DMS 273 (cell line): ENCODE measurements around the gene OPA3.

Experiments
- DNase-seq: peaks from one replicate; lab custom pipeline; 2025; ENCODE audit not compliant: unreplicated experiment; lab: John Stamatoyannopoulos, UW

Gene OPA3

GRCh38 chr19:45505996-45506245 lies 78.7 kb downstream of the OPA3 start:
- no peak for DNase-seq

DNA sequence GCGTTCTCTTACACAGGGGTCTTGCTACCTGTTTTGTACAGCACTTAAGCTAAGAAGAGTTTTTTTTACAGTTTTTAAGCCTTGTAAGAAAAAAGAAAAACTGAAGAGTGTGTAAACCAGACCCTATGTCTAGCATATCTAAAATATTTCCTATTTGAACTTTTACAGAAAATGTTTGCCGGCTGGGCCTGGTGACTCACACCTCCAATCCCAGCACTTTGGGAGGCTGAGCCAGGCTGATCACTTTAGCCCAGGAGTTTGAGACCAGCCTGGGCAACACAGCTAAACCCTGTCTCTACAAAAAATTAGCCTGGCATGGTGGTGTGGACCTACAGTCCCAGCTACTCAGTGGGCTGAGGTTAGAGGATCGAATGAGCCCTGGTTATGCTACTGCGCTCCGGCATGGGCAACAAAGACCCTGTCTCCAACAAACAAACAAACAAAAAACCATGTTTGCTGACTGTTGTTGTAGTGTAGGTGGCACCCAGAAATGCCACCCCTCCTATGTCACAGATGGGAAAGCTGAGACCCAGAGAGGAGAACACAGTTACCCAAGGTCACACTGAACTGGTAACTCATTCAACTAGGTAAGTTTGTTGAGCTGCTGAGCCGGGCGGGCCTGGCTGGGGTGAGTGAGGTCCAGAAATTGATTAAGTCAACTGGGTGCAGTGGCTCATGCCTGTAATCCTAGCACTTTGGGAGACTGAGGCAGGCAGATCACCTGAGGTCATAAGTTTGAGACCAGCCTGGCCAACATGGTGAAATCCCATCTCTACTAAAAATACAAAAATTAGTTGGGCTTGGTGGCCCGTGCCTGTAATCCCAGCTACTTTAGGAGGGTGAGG lies 79.2 kb downstream of the OPA3 start:
- DNase-seq, result no peak

- no peak for DNase-seq
Observed at GRCh38 chr19:45503909-45504308, 80.7 kb downstream of the OPA3 start.

DNA sequence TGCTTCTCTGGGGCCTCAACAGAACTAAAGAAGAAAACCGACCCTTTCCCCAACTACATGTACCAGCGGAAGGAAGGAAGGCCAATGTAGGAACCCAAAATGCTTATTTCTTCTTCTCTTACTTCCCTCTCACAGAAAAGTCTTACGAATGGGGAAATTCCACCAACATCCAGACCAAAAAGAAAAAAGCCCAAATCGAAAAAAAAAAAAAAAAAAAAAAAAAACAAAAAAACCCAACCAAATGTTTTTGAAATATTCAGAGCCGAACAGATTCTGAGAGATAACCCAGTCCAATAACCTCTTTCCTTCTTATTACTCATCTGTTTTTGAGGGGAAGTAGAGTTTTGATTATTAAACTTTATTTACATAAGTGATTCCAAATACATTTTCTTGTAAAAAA lies 82.5 kb downstream of the OPA3 start:
- DNase-seq, result no peak

DNA sequence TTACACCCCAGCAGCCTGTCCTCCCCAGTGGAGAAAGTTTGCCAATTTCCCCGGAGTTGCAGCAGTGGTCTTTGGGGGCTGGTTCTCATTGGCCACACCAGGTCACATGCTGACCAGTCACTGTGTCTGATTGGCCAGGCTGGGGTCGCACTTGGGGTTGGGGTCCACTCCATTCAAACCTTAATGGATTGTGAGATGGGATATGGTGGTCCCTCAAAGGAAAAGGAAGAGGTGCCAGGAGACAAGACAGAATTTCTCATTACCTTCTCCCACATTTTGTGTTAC lies 82.9 kb downstream of the OPA3 start:
- DNase-seq, result no peak

DNA sequence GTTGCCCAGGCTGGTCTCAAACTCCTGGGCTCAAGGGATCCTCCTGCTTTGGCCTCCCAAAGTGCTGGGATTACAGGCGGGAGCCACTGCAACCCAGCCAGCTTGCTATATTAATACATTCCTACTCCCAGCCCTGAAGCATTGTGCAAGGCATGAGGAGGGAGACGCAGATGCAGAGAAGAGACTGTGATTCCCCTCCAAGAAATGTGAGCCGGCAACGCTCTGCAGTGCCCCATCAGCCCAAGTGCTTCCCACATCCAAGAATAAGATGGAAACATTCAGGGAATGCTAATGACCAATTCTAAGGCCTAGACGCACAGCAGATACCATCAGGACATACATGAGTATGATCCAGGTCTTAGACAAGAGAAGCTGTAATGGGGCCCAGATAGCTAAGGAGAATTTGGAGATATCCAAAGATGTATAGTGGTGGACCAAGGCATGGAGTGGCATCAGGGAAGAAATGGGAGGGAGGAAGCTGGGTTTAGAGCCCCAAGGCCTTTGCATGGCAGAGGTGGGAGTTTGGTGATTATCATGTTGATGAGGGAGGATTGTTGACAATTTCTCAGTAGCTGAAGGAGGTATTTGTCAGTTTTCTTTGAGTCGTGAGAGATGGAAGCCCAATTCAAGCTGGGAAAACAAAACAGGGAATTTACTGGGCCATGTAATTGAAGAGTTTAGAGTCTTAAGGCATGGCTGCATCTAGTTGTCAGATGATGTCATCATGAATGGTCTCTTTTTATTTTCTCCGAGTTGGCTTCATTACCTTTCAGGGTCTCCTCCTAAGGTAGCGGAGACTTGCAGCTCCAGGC lies 83.5 kb downstream of the OPA3 start:
- DNase-seq, result no peak

DNA sequence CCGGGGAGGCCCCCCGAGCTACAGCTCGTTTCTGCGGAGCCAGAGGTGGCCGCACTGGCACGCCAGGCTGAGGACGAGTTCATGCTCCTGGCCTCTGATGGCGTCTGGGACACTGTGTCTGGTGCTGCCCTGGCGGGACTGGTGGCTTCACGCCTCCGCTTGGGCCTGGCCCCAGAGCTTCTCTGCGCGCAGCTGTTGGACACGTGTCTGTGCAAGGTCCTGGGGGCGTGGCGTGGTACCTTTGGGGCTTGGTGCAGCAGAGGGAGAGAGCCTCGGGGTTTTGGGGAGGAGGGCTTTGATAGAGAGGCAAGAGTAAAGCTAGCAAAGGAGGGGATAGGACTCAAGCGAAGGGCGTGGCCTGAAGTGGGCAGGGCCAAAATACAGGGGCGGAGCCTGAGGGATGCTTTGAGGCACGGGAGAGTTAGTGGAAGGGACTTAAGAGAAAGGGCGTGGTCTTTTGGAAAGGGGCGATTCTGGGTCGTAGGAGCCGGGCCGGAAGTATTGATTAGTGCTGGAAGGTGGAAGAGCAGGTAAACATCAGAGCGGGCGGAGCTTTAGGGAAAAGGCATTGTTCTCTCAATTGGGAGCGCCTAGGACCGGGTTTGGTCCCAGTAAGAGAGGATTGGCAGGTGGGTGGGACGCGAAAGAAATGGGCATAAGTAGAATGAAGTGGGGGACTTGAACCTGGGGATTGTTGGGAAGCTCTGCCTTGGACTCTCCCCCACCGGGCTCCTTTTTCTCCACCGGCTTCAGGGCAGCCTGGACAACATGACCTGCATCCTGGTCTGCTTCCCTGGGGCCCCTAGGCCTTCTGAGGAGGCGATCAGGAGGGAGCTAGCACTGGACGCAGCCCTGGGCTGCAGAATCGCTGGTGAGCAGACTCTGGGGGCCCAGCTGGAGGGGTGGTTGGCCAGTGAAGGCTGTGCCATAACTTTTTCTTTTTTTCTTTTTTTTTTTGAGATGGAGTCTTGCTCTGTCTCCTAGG lies 85.1 kb downstream of the OPA3 start:
- peak; percentile 72 for DNase-seq

- DNase-seq, result peak; percentile 84
Observed at GRCh38 chr19:45498411-45499195, 86.0 kb downstream of the OPA3 start, which contains the start of gene PPM1N. Gene PPM1N (plus strand): TSS chr19:45498443. CDS start chr19:45498473, 30 bp downstream.

- no peak for DNase-seq
Observed at GRCh38 chr19:45497791-45498190, 86.8 kb downstream of the OPA3 start.

- DNase-seq, result peak; percentile 62
Observed at GRCh38 chr19:45496349-45496953, 88.2 kb downstream of the OPA3 start.

DNA sequence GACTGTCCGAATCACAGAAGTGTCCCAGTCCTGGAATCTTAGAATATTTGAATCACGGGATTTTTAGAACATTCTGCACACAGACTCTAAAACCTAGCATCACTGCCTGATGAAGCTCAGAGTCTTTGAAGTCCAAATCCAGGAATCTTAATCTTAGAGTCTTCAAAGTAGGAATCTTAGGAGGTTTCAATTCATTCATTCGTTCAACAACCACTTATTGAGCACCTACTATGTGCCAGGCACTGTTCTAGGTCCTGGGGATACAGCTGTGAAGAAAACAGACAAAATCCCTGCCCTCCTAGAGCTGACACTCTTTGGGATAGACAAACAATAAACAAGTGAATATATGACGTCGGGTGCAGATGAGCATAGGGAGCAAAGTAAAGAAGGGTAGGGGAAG lies 89.4 kb downstream of the OPA3 start:
- no peak for DNase-seq

GRCh38 chr19:45494261-45494916 lies 90.2 kb downstream of the OPA3 start:
- DNase-seq, result no peak

DNA sequence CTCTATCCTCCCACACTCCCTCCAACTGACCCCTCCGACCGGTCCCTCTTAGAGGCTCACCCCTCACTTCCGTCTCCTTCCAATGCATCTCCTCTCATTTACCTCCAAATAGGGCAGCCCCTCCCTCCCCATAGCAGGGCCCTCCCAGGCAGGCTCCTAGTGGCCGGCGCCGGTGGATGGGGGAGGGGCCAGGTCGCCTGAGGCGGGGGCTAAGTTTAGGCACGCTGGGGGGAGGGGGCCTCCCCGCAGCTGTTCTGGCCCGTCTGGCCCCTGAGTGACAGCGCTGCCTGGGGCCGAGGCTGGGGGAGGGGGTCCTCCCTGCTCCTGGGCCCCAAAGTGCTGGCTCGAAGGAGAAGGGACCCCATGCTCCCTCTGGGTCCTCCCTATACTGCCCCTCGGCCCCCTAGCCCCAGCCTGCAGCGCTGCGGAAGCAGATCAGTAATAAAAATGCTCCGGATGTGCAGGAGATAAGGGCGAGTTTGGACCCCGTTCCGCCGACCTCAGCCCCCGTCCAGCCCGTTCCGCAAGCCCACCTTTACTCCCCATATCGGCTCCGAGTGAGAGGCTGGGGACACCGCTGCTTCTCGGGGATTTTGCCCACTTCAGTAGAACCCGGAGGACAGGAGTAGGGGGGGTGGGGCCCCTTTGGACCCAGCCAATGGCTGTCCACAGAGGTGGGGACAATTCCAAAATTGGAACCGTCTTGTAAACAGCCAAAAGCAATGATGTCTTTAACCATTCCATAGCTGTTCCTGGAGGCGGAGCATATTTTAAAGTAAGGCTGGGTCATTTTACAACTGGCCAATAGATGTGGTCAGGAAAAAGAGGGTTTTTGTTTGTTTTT lies 91.8 kb downstream of the OPA3 start:
- DNase-seq, result no peak

- no peak for DNase-seq
Observed at GRCh38 chr19:45492137-45492626, 92.4 kb downstream of the OPA3 start.

DNA sequence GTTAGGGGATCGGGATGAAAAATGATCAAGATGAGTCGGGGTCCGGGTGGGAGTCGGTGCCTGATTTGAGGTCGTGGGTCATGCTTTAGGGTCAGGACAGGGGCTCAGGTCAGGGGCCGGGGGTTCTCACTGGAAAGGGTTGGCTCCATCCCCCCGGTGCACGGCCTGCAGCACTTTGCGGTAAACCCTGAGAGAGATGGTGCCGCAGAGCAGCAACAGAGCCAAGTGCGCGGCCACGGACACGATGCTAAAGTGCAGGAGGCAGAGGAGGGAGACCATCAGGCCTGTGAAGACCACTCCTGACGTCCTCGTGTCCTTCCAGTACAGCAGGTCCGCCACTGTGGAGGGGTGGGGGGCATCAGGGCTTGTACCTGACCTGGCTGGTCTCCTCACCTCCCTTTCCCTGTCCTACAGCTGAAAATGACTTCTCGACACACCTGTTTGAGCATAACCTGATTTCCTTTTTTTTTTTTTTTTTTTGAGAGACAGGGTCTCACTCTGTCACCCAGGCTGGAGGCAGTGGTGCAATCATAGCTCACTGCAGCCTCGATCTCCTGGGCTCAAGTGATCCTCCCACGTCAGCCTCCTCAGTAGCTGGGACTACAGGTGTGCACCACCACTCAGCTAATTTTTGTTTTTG lies 95.3 kb downstream of the OPA3 start:
- DNase-seq, result no peak

- no peak for DNase-seq
Observed at GRCh38 chr19:45488708-45489107, 95.9 kb downstream of the OPA3 start.

DNA sequence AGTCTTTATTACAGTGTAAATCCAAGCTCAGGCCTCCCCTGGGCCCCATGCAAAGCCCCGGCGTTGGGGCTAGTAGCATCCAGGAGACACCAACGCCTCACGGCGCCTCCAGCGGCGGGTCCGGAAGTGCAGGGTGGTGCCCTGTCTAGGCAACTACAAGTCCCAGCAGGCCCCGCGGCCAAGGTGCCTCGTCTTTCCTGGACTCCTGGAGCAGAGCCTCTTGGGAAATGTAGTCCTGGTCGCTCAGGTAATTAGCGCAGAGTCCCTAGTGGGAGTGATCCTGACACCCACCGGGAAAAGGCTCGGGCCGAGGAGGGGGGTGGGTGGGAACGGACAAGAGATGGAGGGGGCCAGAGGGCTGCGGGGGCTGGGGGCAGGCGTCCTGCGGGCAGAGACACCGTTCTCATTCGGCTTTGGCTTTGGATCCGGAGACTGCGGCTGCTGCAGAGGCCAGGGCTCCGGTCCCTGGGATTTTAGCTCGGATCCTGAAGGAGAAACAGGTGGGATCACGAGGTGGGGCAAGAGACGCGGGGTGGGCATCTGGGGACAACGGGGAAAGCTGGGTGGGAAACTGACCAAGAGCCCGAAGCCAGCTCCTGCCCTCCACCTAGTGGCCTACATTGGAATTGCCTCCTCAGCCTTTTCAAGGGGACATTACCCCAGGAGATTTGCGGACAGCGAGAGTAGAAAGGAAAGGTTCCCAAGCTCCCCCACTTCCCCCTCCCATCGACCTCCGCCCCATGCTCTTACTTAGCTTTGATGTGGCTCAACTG lies 99.1 kb downstream of the OPA3 start:
- DNase-seq, result peak; percentile 99
